ENCODE results near the gene IKBKE.

DNA sequence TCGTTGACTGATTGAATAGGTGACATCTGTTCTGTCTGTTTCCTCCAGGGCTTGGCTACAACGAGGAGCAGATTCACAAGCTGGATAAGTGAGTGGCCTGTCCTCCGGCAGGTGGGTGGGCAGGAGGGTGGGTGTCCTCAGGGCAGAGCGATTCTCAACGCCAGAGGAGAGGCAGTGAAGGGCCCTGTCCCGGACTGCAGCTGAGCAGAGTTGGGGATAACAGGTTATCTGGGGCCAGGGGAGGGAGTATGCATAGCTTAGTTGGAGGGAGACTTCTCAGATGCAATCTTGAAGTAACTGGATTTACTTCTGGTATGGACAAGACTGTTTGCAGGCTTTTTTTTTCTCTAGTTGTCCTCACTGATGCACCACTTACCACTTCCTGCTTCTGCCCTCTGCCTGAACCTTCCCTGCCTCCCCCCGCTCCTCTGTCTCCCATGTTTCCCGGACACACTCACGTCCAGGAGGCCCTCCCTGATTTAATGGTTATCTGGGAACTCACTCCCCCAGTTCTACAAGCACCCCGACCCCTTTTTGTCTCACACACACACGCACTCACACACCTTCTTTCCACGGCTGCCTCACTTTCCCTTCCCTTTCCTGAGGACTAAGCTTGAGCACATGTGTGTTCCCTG, 20.6 kb downstream of the IKBKE start:
- TF ChIP-seq, protein P1, sequence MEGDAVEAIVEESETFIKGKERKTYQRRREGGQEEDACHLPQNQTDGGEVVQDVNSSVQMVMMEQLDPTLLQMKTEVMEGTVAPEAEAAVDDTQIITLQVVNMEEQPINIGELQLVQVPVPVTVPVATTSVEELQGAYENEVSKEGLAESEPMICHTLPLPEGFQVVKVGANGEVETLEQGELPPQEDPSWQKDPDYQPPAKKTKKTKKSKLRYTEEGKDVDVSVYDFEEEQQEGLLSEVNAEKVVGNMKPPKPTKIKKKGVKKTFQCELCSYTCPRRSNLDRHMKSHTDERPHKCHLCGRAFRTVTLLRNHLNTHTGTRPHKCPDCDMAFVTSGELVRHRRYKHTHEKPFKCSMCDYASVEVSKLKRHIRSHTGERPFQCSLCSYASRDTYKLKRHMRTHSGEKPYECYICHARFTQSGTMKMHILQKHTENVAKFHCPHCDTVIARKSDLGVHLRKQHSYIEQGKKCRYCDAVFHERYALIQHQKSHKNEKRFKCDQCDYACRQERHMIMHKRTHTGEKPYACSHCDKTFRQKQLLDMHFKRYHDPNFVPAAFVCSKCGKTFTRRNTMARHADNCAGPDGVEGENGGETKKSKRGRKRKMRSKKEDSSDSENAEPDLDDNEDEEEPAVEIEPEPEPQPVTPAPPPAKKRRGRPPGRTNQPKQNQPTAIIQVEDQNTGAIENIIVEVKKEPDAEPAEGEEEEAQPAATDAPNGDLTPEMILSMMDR (IDR thresholded peaks at IDR 0.05), result no peak
- TF ChIP-seq POLR2A (IDR thresholded peaks at IDR 0.05), result no peak

Data from prostate gland (tissue), 2 donors.